NCI-H2171 treated with DMSO at 0.1 percent for 48 hours (cell line): ENCODE results near the gene DZIP1L.

ENCODE experiments used
- DNase-seq: peaks from one replicate; lab custom pipeline; 2025; lab: John Stamatoyannopoulos, UW

Gene DZIP1L

DNA sequence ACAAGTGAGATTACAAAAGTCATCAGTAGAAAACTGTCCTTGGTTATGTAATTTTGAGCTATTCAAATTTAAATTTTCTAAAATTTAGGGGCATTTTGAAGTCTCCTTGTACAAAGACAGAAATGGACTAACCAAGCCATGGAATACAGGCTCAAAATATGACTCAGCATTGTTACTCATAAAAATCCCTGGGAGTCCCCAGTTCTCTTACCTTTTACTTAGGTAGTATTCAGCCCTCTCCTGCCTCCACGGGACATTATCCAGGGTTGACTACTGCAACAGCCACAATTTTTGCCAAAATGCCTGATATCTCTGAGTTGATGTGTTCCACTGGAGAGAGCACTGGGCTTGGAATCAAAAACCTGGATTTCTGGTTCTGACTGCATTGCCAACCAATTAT, 80.5 kb downstream of the DZIP1L start:
- DNase-seq: no peak

- no peak for DNase-seq
Observed at GRCh38 chr3:138033202-138033691, 82.2 kb downstream of the DZIP1L start.

DNA sequence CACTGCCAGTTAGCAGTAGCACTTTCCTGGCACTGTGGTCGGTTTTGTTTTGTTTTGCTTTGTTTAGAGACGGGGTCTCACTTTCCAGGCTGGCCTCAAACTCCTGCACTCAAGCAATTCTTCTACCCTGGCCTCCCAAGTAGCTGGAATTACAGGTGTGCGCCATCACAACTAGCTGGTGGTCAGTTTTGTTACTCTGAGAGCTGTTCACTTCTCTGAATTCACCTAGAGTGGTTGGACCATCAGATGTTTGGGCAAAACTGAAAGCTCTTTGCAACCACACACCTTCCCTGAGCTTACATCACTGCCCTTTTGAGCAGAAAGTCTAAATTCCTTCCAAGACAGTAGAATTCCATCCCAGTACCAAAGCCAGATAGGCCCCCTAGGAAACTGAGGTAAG, 82.8 kb downstream of the DZIP1L start:
- no peak for DNase-seq

- no peak for DNase-seq
Observed at GRCh38 chr3:138031536-138031935, 83.9 kb downstream of the DZIP1L start.

DNA sequence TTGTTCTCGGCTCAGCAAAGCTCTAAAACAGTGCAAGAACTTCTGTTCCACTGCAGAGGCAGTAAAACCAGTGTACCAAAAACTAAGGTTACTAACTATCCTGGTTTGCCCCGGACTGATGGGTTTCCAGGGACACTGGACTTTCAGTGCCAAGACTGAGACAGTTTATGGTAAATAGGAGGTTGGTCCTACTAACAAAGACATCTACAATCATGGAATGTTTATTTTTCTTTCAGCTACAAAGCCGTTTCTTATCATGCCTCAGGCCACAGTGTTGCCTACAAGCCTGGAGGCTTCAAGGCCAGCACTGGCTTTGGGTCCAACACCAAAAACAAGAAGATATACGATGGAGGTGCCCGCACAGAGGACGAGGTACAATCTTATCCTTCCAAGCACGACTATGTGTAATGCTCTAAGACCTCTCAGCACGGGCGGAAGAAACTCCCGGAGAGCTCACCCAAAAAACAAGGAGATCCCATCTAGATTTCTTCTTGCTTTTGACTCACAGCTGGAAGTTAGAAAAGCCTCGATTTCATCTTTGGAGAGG, 84.6 kb downstream of the DZIP1L start:
- DNase-seq: no peak

- DNase-seq: no peak
Observed at GRCh38 chr3:138027821-138028220, 87.6 kb downstream of the DZIP1L start.

DNA sequence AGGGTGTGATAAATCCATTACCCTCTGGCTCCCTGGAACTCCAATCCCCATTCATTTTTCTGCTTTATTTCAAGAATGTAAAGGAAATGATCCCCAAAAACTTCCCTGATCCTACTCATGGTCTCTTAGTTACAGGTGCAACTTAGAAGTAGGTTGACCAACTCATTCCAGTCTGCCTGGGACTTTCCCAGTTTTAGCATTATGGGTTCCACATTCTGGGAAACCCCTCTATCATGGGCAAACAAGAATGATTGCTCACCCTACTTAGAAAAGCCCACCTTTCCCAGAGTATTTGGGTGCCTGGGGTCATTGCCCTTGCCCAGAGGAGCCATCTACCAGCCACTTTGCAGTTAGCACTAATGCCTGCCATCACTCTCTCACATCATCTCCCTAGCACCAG, 89.9 kb downstream of the DZIP1L start:
- DNase-seq: no peak

GRCh38 chr3:138023754-138024153, 91.7 kb downstream of the DZIP1L start:
- no peak for DNase-seq

- DNase-seq: no peak
Observed at GRCh38 chr3:138019281-138020069, 95.9 kb downstream of the DZIP1L start.

GRCh38 chr3:138016065-138016464, 99.3 kb downstream of the DZIP1L start:
- DNase-seq: no peak

GRCh38 chr3:138012526-138012925, 102.9 kb downstream of the DZIP1L start:
- no peak for DNase-seq
